ENCODE data around the gene WWOX.

The WWOX gene

DNA sequence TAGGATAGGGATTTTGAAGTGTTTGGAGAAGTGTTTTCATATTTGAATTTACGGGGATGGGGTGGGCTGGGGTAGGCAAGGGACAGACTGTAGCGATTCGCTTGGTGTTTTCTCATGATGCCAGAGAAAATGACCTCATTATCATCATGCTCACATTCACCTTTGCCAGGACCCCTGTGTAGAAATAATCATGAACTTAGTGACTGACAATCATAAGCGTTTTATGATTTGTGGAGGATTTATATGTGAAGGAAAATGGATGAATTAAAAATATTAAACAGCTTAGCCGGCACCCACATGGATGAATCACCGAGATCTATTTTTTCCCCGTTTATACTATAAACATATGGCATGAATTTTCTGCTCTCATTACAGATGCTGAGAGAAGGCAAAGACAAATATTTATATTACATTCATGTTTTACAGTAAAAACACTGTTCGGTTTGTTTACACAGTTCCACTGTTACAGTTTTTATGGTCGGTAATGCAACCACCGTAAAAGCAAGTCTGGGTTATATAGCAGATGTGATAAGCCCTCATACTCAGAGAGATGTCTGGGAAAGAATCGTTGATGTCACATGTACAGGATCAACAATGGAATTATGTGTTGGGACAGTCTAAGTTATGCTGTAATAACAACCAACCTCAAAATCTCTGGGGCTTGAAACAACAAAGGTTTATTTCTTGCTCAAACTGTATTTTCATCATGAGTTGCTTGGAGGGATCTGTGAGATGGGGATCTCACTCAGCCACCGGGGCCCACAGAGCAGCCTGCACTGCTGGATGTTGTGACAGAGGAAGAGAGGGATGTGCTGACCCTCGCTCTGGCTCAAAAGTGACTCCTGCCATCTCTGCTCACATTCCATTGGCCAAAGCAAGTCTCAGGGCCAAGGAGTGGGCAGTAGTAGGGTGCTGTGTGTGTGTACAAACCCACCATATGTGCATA, 85.1 kb downstream of the WWOX start:
- Histone ChIP-seq H3K4me3 (replicated peaks; ENCODE audit: low read depth, low read length) (no peak overlapping the region), H3K27me3 (replicated peaks; ENCODE audit: control insufficient read depth, insufficient read depth, low read length) (no peaks in the 10 kb centered on the region), H3K36me3 (ENCODE audit: control insufficient read depth, insufficient read depth, low read length) (no peaks in the 10 kb centered on the region)
- DNase-seq (ENCODE audit: extremely low read depth, insufficient read length) = no peak
- TF ChIP-seq, protein P1, sequence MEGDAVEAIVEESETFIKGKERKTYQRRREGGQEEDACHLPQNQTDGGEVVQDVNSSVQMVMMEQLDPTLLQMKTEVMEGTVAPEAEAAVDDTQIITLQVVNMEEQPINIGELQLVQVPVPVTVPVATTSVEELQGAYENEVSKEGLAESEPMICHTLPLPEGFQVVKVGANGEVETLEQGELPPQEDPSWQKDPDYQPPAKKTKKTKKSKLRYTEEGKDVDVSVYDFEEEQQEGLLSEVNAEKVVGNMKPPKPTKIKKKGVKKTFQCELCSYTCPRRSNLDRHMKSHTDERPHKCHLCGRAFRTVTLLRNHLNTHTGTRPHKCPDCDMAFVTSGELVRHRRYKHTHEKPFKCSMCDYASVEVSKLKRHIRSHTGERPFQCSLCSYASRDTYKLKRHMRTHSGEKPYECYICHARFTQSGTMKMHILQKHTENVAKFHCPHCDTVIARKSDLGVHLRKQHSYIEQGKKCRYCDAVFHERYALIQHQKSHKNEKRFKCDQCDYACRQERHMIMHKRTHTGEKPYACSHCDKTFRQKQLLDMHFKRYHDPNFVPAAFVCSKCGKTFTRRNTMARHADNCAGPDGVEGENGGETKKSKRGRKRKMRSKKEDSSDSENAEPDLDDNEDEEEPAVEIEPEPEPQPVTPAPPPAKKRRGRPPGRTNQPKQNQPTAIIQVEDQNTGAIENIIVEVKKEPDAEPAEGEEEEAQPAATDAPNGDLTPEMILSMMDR (IDR thresholded peaks at IDR 0.05; ENCODE audit: insufficient read depth, low read length, poor library complexity, severe bottlenecking) = no peak

- DNase-seq (ENCODE audit: extremely low read depth, insufficient read length) = no peak
- TF ChIP-seq, protein P1 (IDR thresholded peaks at IDR 0.05; ENCODE audit: insufficient read depth, low read length, poor library complexity, severe bottlenecking) = no peak
- H3K27me3 ChIP-seq (replicated peaks; ENCODE audit: control insufficient read depth, insufficient read depth, low read length) = no peaks in the 10 kb centered on the region
- H3K4me3 ChIP-seq (replicated peaks; ENCODE audit: low read depth, low read length) = no peak overlapping the region
- no peaks in the 10 kb centered on the region for H3K36me3 ChIP-seq (ENCODE audit: control insufficient read depth, insufficient read depth, low read length)
Observed at GRCh38 chr16:78189121-78189520, 89.7 kb downstream of the WWOX start.

- DNase-seq (ENCODE audit: extremely low read depth, insufficient read length) = no peak
- Histone ChIP-seq H3K36me3 (ENCODE audit: control insufficient read depth, insufficient read depth, low read length) (no peaks in the 10 kb centered on the region), H3K4me3 (replicated peaks; ENCODE audit: low read depth, low read length) (no peak overlapping the region), H3K27me3 (replicated peaks; ENCODE audit: control insufficient read depth, insufficient read depth, low read length) (no peaks in the 10 kb centered on the region)
- TF ChIP-seq, protein P1 (IDR thresholded peaks at IDR 0.05; ENCODE audit: insufficient read depth, low read length, poor library complexity, severe bottlenecking) = no peak
Observed at GRCh38 chr16:78192734-78193488, 93.5 kb downstream of the WWOX start.

GRCh38 chr16:78194948-78195347, 95.5 kb downstream of the WWOX start:
- TF ChIP-seq, protein P1 (IDR thresholded peaks at IDR 0.05; ENCODE audit: insufficient read depth, low read length, poor library complexity, severe bottlenecking) = no peak
- Histone ChIP-seq H3K4me3 (replicated peaks; ENCODE audit: low read depth, low read length) (no peak overlapping the region), H3K36me3 (ENCODE audit: control insufficient read depth, insufficient read depth, low read length) (no peaks in the 10 kb centered on the region), H3K27me3 (replicated peaks; ENCODE audit: control insufficient read depth, insufficient read depth, low read length) (no peaks in the 10 kb centered on the region)
- no peak for DNase-seq (ENCODE audit: extremely low read depth, insufficient read length)

DNA sequence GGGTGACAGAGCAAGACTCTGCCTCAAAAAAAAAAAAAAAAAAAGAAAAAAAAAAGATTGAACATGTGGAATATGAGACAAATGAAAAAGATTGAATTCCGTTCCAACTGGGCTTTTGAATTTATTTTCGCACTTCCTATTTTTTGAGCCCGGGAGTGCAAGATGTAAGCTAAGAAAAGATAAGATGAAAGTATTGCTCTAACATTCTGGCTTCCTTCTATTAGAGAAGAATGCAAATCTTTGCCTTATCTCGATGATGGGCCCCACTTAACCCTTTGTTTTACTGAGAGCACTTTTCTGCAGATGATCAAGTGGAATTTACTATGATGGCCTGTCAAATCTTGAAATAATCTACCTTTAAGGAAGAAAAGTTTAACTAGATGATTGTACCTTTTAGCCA, 96.3 kb downstream of the WWOX start:
- no peak for DNase-seq (ENCODE audit: extremely low read depth, insufficient read length)
- H3K4me3 ChIP-seq (replicated peaks; ENCODE audit: low read depth, low read length) = no peak overlapping the region
- H3K27me3 ChIP-seq (replicated peaks; ENCODE audit: control insufficient read depth, insufficient read depth, low read length) = no peaks in the 10 kb centered on the region
- no peaks in the 10 kb centered on the region for H3K36me3 ChIP-seq (ENCODE audit: control insufficient read depth, insufficient read depth, low read length)
- TF ChIP-seq, protein P1 (IDR thresholded peaks at IDR 0.05; ENCODE audit: insufficient read depth, low read length, poor library complexity, severe bottlenecking) = no peak
